Measurements from ENCODE around the gene NPHS1.

GRCh38 chr19:35871611-35872010 lies 19.3 kb upstream of the NPHS1 start:
- TF ChIP-seq EZH2 (IDR thresholded peaks at IDR 0.05; ENCODE audit: insufficient read depth, poor library complexity, severe bottlenecking) (no peak), EZH2phosphoT487 (IDR thresholded peaks at IDR 0.05; ENCODE audit: insufficient read depth, low read depth) (no peak)
